Heart left ventricle (tissue), 16 donors: Measurements from ENCODE around the gene ATRNL1. TPM values are rescaled to one million over a fixed set of nuclear protein-coding genes. Genes with fewer than 3 reads are reported as not detected.

Experiments used
- ATAC-seq, 4 donors: fragments of 200-7000 bp; cut with Tn5 transposase; one replicate each; pipeline ENCODE4 v1.9.1; 2020 to 2022; ENCODE audit warnings: moderate library complexity in 4 of 4, mild to moderate bottlenecking in 3 of 4, moderate number of reproducible peaks in 1 of 4
- DNase-seq, 5 donors: peaks; one replicate each; pipeline ENCODE4 v3.0.0-alpha.2; 2020
- H3K27ac ChIP-seq, 12 donors: fragments of 200-600 bp; sonication (generic) in 4 of 12; one replicate each; pipeline versions ENCODE4 v1.5.0 to v1.8.0; 2016 to 2022; ENCODE audit warnings: mild to moderate bottlenecking in 2 of 12
- H3K27me3 ChIP-seq, 9 donors: fragments of 200-600 bp; sonication (generic) in 2 of 9; one replicate each; pipeline versions ENCODE4 v1.5.1 to v1.8.0; 2016 to 2022; ENCODE audit warnings: mild to moderate bottlenecking in 3 of 9
- H3K36me3 ChIP-seq, 9 donors: fragments of 200-600 bp; sonication (generic) in 2 of 9; one replicate each; pipeline versions ENCODE4 v1.5.0 to v1.8.0; 2018 to 2022; ENCODE audit warnings: mild to moderate bottlenecking in 2 of 9
- H3K4me1 ChIP-seq, 12 donors: fragments of 200-600 bp; sonication (generic) in 4 of 12; one replicate each; pipeline versions ENCODE4 v1.5.0 to v1.8.0; 2016 to 2022; ENCODE audit warnings: mild to moderate bottlenecking in 3 of 12
- H3K4me3 ChIP-seq, 12 donors: fragments of 200-600 bp; sonication (generic) in 4 of 12; one replicate each; pipeline versions ENCODE4 v1.5.0 to v1.8.0; 2017 to 2022; ENCODE audit warnings: mild to moderate bottlenecking in 9 of 12, moderate library complexity in 4 of 12
- H3K9me3 ChIP-seq, 12 donors: fragments of 200-600 bp; sonication (generic) in 4 of 12; one replicate each; pipeline versions ENCODE4 v1.5.0 to v1.8.0; 2016 to 2022; ENCODE audit warnings: mild to moderate bottlenecking in 1 of 12
- POLR2A ChIP-seq, 2 donors: fragments of 450-650 bp; IDR thresholded peaks; one replicate each; pipeline ENCODE4 v1.6.1; 2017; ENCODE audit warnings: antibody characterized with exemption in 2 of 2, mild to moderate bottlenecking in 2 of 2, moderate library complexity in 2 of 2
- WGBS, 4 donors: extraction: QIAGEN DNeasy Blood & Tissue Kit in 2 of 4; methylation state at CpG; one replicate each; pipeline versions ENCODE4 v1.1.5 to v1.1.7; 2013 to 2018; 5-methylcytosine and 5-hydroxymethylcytosine counted together
- intact Hi-C, 10 donors: fragments of 100-400 bp; cut with DNase I; formaldehyde crosslinking; loops; one replicate each; pipeline versions ENCODE4 v1.11.1 to v1.14.2; 2022
- polyA plus RNA-seq, 2 donors: library from polyadenylated mRNA; stranded (reverse); fragments of 200-250 nt; gene quantifications; one replicate each; pipeline ENCODE4 v1.2.3, GENCODE V29; 2013
- total RNA-seq, 9 donors: library from RNA; depleted of rRNA in 2 of 9; stranded (reverse); fragments of >200 nt in 2 of 9; fragmentation: NEBNext Ultra II Directional in 3 of 9; extraction: Animal tissue kit (Norgen Biotek cat#: 25700) in 3 of 9; gene quantifications; one replicate each; pipeline versions ENCODE4 v1.1.0 to v1.2.4, GENCODE V29; 2016 to 2023
- TF ChIP-seq, protein P1 (sequence below), 12 donors: fragments of 200-600 bp; sonication (generic) in 4 of 12; IDR thresholded peaks; one replicate each; pipeline versions ENCODE4 v1.5.0 to v1.8.0; 2018 to 2022; ENCODE audit warnings: antibody characterized with exemption in 12 of 12, mild to moderate bottlenecking in 5 of 12
- donor health status: ischemic (EF 13 %, LVEDD 7.1; RV severe dilation, severe dysfunction).
- donor health status: healthy with polysubstance abuse.
- donor health status: DM: no; HTN: yes; CAD: no.
- donor health status: DM: no; HTN: no; CAD: no.
- donor health status: ischemic (EF 25% LVEDD 6.9; RV normal size, moderate dysfunction).
- donor health status: ischemic (EF 25% LVEDD 5.7; RV mildly dilated, moderate dysfunction).
- donor health status: healthy.
- donor health status: DM: yes; HTN: yes; CAD: no.
- donor health status: ischemic (EF 35%, LVEDD 5.7; RV mildly dilated, moderate dysfunction).
- donor health status: nonischemic (EF 11% LVEDD 7.7; RV severe dilation, severe dysfunction).
- donor health status: DM: yes; HTN: yes; CAD: no.
- donor health status: PGD.
- donor health status: ischemic (EF 29% LVEDD 5.4; RV normal size, mild dysfunction).
- donor health status: nonischemic (EF 23%, LVEDD 6.1; RV moderate dilation, normal function).

The ATRNL1 gene
- total and polyA plus RNA-seq, 11 donors, result 0.13 to 28.5 (median 3.0) TPM

DNA sequence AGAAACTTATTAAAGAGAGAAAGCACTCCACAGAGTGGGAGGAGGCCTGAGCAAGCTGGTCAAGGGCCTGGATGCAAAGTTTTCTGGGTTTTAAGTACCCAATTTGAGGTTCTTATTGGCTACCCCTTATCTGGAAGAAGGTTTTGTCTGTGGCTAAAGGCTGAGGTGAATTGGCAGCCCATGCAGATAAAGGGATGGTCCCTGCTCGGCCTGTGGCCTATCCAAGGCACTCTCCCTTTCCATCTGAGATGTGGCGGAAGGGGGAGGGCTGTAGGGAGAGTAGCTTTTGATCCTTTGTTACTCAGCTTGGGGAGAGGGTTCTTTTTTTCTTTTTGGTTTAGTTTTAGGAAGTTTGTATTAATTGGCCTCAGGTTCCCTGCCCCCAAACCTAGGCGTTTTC lies 465.1 kb downstream of the ATRNL1 start:
- H3K27me3 ChIP-seq, result no peaks in the 10 kb centered on the region
- no peaks in the 10 kb centered on the region for H3K36me3 ChIP-seq
- 41 to 45% (median 43%) methylated on average over 3 of the region's 3 CpGs for WGBS, 4 donors
- no peak overlapping the region for H3K4me3 ChIP-seq
- H3K27ac ChIP-seq, result no peak overlapping the region
- H3K9me3 ChIP-seq, result no peaks in the 10 kb centered on the region
- intact Hi-C loops, result no loop called here
- H3K4me1 ChIP-seq, result no peaks in the 10 kb centered on the region
- DNase-seq (no peak), ATAC-seq (no peak)
- TF ChIP-seq, protein P1, sequence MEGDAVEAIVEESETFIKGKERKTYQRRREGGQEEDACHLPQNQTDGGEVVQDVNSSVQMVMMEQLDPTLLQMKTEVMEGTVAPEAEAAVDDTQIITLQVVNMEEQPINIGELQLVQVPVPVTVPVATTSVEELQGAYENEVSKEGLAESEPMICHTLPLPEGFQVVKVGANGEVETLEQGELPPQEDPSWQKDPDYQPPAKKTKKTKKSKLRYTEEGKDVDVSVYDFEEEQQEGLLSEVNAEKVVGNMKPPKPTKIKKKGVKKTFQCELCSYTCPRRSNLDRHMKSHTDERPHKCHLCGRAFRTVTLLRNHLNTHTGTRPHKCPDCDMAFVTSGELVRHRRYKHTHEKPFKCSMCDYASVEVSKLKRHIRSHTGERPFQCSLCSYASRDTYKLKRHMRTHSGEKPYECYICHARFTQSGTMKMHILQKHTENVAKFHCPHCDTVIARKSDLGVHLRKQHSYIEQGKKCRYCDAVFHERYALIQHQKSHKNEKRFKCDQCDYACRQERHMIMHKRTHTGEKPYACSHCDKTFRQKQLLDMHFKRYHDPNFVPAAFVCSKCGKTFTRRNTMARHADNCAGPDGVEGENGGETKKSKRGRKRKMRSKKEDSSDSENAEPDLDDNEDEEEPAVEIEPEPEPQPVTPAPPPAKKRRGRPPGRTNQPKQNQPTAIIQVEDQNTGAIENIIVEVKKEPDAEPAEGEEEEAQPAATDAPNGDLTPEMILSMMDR (IDR thresholded peaks at IDR 0.05), result no peak
- no peak for TF ChIP-seq POLR2A (IDR thresholded peaks at IDR 0.05)

DNA sequence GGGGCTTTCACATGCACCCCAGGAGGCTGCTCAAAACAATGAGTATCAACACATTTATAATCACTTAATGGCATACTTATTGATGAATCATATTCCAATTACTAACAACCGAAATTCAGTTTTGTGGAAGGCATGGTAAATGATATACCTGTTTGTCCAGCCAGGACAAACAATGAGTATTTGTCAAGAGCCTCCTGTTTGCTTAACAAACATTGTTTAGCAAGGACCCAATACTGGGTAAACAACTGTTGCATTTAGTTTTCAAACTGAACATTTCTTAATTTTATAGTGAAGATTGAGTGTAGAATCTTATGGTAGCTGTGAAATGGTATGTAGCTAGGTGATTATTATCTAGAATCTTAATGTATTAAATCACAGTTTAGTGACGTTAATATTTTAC lies 473.7 kb downstream of the ATRNL1 start:
- no peaks in the 10 kb centered on the region for H3K4me1 ChIP-seq
- intact Hi-C loops, result no loop called here
- H3K9me3 ChIP-seq, result no peaks in the 10 kb centered on the region
- WGBS, 4 donors, result 52 to 58% (median 56%) methylated on average over 2 of the region's 2 CpGs
- TF ChIP-seq, protein P1 (IDR thresholded peaks at IDR 0.05), result no peak
- TF ChIP-seq POLR2A (IDR thresholded peaks at IDR 0.05), result no peak
- ATAC-seq (no peak), DNase-seq (no peak)
- no peaks in the 10 kb centered on the region for H3K27me3 ChIP-seq
- no peak overlapping the region for H3K27ac ChIP-seq
- H3K36me3 ChIP-seq, result no peaks in the 10 kb centered on the region
- H3K4me3 ChIP-seq, result no peak overlapping the region

DNA sequence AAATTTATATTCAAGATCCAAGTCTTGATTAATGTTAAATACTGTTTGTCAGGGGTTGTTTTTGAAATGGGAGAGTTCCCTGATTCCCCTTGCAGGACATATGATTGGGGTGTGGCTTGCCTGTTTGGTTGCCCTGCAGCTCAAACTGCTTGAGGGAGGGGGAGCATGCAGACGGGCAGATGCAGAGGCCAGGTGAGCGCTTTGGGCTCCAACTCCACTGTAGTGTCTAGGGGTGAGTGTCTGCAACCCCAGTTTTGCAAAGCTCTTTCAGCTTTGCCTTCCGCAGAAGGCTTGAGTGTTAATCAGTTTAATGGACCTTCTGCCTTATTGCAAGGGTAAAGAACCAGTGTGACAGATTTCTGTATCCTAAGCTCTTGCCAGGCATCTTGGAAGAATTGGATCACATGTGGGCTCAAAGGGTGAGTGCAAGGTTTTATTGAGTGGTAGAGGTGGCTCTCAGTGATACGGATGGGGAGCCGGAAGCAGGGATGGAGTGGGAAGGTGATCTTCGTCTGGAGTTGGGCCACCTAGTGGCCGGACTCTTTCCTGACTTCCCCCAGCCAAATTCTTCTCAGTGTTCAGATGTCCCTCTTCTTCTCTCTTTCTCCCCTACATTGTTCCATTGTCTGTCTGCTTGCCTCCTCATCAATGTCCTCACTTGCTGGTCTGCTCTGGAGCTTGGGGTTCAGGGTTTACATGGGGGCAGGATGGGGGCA lies 479.7 kb downstream of the ATRNL1 start:
- H3K36me3 ChIP-seq, result no peaks in the 10 kb centered on the region
- DNase-seq, result no peak
- TF ChIP-seq POLR2A (IDR thresholded peaks at IDR 0.05), result no peak
- TF ChIP-seq, protein P1 (IDR thresholded peaks at IDR 0.05), result peak in 1 of 12 donors; percentile 10
- 49 to 61% (median 52%) methylated on average over 7 of the region's 7 CpGs for WGBS, 4 donors
- H3K4me3 ChIP-seq, result no peak overlapping the region
- peaks cover 0 to 6% (median 0%) of the 10 kb centered on the region in 12 donors for H3K9me3 ChIP-seq
- intact Hi-C loops, result no loop called here
- no peak for ATAC-seq
- H3K27ac ChIP-seq, result no peak overlapping the region
- no peaks in the 10 kb centered on the region for H3K27me3 ChIP-seq
- H3K4me1 ChIP-seq, result no peaks in the 10 kb centered on the region

DNA sequence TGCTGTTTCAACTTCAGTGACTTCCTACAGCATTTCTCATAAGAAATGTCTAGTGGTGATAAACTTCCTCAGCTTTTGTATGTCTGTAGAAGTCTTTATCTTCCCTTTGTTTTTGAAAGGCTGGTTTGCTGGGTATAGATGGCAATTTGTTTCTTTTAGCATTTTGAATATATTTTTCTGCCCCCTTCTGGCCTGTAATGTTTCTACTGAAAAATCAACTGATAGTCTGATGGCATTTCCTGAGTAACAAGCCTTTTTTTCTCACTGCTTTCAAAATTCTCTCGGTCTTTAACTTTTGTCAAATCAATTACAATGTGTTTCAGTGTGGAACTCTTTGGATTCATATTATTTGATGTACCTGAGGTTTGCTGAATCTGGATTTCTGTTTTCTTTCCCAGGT lies 487.1 kb downstream of the ATRNL1 start:
- intact Hi-C loops, result no loop called here
- Histone ChIP-seq H3K4me1 (no peaks in the 10 kb centered on the region), H3K9me3 (peaks cover 0 to 16% (median 3%) of the 10 kb centered on the region in 12 donors), H3K27me3 (no peaks in the 10 kb centered on the region), H3K4me3 (no peak overlapping the region), H3K27ac (no peak overlapping the region), H3K36me3 (no peaks in the 10 kb centered on the region)
- ATAC-seq (no peak), DNase-seq (no peak)
- WGBS, 4 donors, result 60 to 83% (median 74%) methylated on average over 1 of the region's 1 CpG
- TF ChIP-seq POLR2A (IDR thresholded peaks at IDR 0.05), result no peak
- TF ChIP-seq, protein P1 (IDR thresholded peaks at IDR 0.05), result no peak
